Occipital lobe (tissue), 2 donors: ENCODE data around the gene SYNPR. TPM values are rescaled to one million over a fixed set of nuclear protein-coding genes. Genes with fewer than 3 reads are reported as not detected.
"Not testable (repeated sequence)": the region's sequence is repeated elsewhere in the genome, so short reads cannot be mapped to it uniquely, and the experiment has no call there.

Experiments
- DNase-seq: peaks from one replicate; lab custom pipeline; 2025; lab: John Stamatoyannopoulos, UW
- total RNA-seq: library from RNA; depleted of rRNA; stranded (reverse); fragments of >200 nt; gene quantifications from one replicate; pipeline ENCODE4 v1.2.3, GENCODE V29; 2014

The SYNPR gene
- total RNA-seq = 56.5 TPM

DNA sequence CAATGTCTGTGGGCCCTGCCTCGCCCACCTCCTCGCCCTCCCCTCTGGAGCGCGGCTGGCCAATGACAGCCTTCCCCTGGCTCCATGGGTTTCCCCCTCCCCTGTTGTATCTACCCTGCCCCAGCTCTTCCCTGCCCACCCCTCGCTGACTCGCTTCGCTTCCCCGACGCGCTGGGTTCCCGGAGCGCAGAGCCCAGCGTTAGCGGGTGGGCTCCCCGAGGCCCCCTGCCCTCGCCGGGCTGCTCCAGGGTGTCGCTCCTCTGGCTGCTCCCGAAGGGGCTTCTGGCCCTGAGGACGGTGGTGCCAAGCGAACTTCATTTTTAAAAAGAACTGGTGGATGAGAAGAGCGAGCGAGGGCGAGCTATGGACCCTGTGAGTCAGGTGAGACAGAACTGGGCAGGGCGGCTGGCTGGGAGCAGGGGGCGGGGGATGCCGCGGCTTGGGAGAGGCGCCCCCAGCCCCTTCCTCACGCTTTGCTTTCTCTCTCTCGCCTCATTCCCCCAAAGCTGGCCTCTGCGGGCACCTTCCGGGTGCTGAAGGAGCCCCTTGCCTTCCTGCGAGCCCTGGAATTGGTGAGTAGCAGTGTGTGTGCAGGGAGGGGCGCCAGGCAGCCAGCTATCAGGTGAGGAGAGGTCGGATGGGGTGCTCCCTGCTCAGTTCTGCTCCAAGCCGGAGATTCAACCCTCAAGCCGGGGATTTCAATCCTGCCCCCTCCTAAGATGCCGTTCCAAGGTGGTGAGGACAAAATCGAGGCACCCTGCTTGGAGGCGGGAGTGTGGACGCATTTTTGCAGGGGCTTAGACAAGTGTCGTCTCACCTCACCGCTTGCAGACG, at the start of gene SYNPR:
Gene SYNPR (plus strand): TSS at position 138 of the 834 bp plus-strand sequence.
- peak; percentile 4 for DNase-seq

DNA sequence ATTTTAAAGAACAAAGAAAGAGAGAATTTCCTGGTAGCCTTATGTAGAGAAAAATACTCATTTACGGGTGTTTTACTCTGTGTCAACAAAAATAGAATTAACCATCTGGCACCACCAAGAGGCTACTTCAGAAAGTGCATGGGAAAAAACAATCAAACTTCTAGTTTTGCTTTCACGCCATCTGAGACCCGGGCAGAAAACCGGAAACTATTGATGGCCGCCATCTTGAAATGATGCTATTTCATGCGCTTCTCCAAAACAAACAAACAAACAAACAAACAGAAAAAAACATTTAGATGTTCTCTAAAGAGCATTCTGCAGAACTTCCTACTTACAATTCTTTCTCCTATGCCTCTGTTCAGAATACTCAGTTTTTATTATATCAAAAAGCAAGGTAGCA, 49.4 kb upstream of the SYNPR start:
- DNase-seq = no peak

DNA sequence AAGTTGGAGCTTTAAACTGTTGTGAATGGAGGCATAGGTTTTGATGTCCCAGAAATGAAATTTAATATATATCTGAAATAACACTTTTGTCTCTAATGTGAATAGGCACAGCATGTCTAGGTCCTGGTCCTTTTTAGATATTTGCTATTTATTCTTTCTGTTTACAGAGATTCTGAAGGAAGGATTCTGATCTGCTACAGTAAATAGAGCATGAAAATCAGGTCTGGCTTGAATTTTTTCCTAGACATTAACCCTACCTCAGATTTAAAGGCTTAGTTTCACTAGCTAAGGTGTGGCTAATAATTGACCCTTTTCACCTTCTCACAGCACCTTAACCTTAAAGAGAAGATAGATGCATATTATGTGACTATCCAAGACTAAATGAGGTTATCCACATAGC, 48.0 kb upstream of the SYNPR start:
- no peak for DNase-seq

DNA sequence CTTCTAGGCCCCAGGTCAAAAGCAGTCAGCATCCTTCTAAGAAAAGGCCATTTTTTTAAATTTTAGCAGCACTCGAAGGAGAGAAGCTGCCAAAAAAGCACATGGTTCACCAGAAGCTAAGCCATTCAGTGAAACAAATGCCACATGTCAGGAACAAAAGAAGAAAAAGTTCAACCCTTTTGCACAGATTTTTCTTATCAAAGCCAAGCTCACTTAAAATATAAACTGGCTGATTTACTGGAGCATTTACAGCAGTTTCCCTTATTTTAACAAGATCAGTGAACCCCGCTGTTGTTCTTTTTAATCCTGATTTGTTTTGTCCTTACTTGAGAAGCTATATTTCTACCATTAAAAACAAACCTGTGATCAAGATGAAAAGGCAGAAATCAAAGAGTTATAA, 46.5 kb upstream of the SYNPR start:
- DNase-seq = no peak

DNA sequence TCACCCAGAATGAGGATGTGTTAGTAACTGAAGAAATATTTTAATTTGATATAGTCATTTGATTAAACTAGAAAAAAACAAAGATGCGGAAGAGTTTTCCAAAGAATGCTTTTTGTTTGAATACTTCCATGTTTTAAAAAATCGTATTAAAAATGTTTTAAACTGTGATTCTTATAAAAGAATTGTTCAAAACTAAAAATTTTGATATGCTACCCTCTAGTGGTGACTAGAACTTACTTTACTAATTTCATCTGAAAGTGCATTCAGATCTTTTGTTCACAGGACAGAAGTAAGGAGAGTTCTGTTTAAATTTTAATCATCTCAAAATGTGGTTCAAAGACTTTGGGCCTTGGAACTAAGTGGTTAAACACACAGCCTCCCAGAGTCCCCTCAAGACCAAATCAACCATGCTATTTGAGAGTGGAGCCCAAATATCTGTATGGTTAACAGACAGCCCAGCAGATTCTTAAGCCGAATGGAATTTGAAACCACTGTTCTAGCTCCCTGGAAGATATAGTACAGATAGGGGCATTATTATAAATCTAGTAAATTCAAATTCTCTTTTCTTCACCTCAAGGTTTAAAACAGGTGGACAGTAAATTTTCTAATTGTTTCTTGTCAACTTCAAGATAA, 45.2 kb upstream of the SYNPR start:
- no peak for DNase-seq

DNA sequence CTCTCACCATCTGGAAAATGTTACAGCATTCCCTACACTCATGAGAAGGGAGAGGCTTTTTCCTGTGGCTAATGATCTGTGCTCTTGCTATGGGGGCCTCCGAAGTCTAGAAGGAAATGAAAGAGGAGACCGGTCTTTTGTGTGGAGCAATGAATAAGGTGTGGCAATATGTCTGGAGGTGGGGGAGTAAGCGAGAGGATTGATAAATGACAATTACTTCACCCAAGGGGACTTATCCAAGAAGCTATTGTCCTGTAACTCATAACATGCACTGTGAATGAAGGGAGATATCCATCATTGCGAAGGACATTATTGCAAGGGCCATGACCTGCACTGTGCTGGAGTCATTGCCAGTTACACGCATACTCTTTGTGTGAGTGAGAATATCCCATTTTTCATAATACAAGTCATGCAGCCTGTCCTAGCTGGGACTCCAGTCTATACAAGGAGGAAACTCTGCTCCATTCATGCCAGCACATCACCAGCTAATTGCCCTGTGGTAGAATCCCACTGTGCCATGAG, 37.7 kb upstream of the SYNPR start:
- DNase-seq = no peak

DNA sequence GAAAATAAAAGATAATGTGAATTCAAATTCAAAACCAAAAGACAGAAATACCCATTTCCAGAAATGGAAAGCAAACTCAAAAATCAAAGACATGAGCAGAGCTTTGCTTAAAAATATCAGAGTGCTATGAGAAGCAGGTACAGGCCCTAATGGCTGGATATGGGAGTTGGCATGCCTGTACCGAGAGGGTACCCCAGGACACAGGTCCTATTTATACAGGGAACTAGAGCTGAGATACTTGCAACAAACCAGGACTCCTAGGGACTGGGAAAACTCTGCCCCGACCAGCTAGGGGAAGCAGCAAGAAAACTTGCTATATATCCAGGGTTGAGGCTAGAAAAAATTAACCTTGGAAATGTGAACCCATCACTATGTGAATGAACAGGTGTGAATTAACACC, 36.0 kb upstream of the SYNPR start:
- DNase-seq = no peak

DNA sequence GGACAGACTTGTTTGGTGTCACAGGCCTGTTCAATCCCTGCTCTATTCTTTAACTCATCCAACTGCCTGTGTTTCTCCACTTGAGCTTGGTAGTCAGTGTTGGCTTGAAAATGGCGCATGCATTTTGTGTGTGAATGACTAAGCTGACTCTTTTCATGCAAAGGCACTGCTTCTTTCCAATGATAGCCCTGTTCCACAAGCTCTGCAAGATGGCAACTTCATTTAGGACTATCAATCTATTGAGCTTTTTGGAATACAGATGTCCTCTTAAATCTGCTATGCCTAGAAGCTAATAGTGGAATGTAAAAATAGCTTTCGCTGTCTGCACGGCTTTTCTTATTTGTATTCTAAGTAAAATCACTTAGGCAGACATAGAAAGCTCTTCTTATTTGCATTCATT, 33.6 kb upstream of the SYNPR start:
- no peak for DNase-seq

DNA sequence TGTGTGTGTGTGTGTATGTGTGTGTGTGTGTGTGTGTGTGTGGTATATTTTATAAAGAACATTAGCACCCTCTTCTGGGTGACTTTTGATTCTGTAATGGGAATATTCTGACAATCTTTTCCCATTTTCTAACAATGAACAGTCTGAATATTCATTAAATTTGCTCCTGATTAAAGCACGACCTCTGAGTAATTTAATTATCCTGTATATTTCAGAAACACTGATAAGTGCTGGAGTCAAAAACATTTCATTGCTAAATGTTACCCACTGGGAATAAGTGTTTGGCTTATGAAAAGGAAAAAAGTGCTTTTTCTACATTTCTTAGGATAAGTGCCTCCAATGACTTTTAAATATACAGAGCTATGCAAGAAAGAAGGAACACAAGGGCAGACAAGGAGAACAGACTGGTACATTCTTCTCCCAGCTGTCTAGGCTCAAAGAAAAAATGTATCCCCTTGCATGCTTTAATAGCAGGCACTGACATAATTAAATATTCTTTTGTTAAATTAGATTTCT, 32.3 kb upstream of the SYNPR start:
- no peak for DNase-seq

DNA sequence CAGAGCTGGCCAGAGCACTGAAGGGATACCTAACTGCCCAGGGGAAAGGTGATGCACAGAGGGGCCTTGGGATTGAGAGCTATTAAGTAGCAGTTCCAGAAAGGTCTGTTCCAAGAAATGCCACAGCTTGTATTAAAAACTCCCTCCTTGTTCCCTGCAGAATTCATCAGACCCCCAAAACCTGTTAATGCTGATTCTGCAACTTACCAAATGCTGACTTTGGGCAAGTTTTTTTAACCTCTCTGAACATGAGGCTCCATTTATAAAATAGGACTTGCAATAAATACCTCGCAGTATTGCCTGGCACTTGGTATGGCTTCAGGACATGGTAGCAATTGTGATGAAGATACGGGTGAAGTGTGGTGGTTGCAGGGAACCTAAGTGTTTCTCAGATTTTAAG, 30.1 kb upstream of the SYNPR start:
- DNase-seq = no peak

DNA sequence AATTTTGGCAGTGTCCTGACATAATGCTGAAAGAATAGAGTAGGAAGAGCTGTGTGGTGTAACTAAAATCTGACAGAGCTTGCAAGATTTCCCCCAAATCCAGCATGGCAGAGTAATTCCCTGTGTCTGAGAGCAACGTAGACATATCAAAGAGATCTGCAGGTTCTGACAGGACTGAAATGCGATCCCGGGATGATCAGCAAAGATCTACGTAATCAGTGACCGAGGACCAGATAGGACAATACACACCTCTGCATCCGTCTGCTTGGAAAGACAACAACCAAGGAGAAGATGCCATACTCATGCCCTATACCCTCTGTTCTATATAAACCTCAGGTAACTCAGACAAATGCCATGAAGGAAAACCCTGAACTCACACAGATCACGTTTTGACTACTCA, 26.6 kb upstream of the SYNPR start:
- no peak for DNase-seq

DNA sequence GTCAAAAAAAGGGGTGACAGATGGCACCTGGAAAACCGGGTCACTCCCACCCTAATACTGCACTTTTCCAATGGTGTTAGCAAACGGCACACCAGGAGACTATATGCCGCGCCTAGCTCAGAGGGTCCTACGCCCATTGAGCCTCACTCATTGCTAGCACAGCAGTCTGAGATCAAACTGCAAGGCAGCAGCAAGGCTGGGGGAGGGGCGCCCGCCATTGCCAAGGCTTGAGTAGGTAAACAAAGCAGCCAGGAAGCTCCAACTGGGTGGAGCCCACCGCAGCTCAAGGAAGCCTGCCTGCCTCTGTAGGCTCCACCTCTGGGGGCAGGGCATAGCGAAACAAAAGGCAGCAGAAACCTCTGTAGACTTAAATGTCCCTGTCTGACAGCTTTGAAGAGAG, 22.3 kb upstream of the SYNPR start:
- DNase-seq = not testable (repeated sequence)

DNA sequence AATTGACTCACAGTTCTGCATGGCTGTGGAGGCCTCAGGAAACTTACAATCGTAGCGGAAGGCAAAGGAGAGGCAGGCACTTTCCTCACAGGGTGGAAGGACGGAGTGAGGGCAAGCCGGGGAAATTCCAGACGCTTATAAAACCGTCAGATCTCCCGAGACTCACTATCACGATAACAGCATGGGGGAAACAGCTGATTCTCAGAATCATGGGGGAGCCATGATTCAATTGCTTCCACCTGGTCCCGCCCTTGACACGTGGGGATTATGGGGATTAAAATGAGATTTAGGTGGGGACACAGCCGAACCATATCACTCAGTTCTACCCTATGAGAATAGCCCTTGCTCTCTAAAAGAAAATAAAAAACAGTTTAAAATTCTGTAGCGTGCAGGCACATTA, 13.4 kb upstream of the SYNPR start:
- no peak for DNase-seq

DNA sequence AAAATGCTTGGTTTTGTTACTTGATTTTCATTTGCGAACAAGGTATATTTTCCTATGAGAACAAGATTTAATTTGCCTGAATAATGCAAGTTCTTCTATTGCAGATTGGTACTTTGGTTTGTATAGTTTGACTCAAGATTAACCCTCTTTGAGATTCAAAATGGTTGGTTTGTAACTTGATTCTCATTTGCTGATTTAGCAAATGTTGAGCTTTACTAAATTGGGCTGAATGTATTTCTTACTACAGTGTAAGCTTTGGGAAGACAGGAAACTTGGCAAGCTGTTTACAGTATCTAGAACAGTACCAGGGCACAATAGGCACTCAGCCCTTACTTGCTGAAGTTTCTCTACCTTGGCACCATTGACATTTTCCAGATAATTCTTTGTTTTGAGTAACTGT, 3.7 kb upstream of the SYNPR start:
- DNase-seq = no peak

DNA sequence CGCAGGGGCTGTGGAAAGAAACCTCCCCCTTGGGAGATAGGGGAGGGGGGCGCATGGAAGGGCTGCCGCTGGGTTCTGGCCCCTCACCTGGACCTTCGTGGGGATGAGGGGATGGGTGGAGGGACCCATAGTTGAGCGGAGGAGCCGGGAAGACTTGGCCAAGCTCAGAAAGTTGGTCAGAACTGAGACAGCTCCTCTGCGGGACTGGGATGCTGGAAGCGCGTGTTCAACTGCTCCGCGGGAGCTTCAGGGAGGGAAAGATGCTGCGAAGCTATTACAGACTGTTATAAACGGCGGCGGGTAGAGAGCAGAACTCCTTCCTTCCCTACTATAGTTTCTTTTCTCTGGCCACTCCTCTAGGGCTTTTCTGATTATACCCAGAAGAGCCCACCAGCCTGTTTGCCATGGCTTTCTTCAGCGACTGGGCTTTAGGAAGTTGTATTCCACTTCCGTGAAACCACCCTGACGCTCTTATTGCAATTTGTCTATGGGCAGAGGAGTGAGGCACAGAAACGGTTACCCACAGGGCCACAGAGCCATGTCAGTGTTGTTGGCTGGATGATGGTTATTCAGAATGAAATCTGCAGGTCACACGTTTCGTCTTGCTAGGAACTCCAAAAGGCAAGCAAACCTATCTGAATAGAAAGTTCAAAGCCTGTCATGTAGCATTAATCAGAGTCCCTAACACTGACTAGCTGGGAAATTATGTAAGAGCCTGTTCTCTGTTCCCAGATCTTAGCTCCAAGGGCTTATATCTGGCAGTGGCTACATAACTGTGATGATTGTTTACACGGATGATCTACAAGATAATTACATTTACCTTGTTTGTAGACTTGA, 1.1 kb downstream of the SYNPR start:
- DNase-seq = peak; percentile 8

DNA sequence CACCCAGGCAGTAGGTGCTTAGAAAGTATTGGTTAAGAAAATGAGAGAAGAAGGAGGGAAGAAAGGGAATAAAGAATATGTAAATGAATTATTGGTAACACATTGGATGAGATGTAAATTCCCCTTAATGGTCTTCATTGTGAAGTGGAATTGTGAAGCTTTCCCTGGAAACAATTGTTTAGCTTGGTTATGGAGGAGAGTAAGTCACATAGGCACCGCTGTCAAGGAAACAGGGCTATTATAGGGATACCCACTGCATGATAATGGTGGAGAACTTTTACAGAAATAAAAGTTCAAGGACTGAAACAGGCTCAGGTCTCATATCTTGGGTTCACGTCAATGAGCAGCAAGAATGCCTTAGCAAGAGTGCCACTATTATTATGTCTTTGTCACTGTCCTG, 9.5 kb downstream of the SYNPR start:
- DNase-seq = no peak

DNA sequence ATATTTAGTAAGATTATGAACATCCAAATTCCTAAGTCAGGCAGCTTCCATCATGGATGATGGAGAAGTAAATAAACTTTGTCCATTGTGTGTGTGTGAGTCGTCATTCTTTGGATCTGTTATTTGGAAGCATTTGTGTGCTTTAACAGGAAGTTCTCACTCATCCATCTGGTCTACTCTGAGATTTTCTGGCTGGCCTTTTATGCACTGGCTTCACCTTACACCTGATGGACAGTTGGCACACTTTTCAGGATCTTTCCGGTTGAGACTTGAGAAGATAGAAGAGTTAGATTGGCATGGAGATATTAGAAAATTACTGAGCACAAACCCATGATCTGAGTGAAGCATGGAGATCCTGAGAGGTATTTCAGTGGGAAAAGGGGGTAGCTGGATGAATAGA, 12.6 kb downstream of the SYNPR start:
- no peak for DNase-seq

DNA sequence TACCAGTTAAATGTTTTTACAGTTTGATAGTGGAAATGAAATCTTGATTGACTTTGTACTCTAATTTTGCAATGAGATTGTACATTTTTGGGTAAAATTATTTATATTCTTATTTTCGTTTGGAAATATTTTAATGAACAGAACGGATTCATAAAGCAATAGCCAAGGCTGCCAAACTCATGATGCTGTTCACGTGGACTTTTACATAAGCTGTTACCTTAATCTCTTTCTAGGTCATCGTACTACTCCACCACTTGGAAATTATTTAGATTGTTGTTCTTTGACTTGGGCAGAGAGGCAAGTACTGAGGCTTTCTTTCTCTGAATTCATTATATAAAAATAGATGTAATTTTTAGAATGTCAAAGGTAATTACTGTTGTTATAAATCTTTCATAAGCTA, 16.2 kb downstream of the SYNPR start:
- no peak for DNase-seq

DNA sequence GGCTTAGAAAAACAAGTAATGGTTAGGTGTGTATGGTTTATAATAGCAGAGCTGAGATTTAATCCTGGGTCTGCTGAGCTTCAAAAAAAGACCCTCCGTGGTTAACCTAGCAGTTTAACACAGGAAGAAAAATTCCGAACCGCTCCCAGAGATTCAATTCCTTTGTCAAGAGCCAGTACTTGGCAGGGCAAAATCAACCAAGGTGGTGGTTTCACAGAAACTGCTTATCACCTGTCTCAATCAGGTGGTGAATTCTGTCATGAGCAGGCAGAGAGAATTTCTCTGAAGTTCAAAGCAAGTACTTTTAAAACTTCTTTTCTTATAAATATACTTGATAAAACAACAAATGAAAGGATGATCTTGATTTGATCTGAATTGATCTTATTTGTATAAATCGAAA, 17.2 kb downstream of the SYNPR start:
- DNase-seq = no peak

DNA sequence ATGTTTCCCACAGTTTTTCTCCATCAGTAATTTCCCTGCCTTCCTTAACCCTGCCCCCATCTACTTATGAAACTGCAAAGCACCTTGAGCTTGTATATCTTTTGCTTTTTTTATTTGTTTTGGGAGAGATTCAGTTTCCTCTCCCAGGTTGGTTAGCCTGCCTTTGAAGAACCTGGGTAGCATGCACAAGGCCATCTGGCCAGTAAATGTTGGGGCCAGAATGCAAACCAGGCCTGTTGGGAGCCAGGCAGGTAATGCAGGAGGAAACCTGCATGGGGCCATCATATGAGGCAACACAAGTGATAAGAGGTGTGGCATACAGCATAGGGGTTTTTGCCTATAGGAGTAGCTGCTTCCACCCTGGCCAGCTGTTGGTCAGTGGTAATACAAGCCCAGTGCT, 17.7 kb downstream of the SYNPR start:
- no peak for DNase-seq

DNA sequence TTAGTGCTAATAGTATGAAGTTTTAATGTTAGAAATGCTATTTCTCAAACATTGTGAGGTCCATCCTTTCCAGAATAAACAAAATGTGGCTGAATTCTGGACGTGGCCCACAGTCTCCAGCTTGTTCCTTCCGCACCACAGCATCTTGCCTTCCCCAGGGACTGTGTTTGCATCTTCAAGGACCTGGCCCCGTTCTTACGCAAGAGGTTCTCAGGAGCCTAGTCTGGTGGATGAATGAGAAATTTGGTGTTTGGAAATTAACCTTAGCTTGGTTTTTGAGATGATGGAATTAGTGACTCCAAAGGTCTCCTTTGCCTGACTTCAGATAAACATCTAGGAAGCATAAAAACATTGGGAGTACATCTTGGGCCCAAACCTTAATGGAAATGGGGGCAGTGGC, 18.1 kb downstream of the SYNPR start:
- DNase-seq = no peak

DNA sequence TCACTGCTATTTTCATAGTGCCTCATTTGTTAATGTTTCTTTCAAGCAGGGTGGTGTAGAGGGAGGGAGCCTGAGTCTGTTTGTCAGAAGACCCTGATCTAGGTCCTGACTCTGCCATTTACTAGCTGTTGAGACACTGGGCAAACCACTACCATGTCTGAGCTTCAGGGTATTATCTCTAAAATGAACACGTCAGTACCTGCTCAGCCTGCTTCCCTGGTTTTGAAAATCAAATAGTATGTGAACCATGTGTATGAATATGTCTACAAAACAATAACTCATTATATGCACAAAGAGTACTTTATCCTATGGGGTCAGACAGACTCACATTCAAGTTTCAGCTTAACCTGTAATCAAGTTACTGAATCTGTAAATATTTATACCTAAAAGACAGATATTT, 25.1 kb downstream of the SYNPR start:
- no peak for DNase-seq
